HG03064 (cell line): Measurements from ENCODE around the gene TXNDC2.
"Not testable (repeated sequence)": the region's sequence is repeated elsewhere in the genome, so short reads cannot be mapped to it uniquely, and the experiment has no call there.

ENCODE experiments used
- ATAC-seq: cut with Tn5 transposase; IDR thresholded peaks from one replicate; pipeline ENCODE4 v1.9.1; 2021; ENCODE audit warnings: low read depth; ENCODE audit not compliant: unreplicated experiment

Gene TXNDC2

DNA sequence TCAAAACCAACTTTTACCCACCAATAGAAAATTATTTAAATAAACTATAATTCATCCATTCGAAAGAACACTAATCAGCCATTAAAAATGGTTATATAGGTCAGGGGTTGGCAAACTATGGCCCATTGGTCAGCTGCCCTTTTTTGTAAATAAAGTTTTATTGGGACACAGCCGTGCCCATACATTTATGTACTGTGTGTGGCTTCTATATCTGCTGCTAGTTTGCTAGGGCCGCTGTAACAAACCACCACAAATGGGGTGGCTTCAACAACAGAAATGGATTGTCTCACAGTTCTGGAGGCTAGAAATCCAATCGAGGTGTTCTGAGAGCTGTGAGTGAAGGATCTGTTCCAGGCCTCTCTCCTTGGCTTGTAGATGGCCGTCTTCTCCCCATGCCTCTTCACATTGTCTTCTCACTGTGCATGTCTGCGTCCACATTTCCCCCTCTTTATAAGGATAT is 7.0 kb upstream of the TXNDC2 start:
- ATAC-seq, result no peak

DNA sequence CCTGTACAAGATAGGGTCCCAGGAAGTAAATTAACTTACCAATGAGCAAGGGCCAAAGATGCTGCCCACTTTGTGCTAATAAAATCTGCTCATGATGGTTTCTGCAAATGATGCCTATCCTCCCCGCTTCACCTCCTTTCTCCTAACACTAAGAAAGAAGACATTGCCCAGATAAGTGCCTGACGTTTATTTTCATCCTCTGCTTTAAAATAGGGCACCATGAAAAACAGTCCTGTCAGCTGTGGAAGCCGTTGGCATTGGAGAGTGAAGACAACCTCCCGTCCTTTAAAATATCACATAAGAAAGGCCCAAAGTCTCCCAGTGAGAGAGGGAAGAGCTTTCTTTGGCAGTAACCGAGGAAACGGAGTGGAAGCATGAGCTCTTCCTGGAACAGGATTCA is 1.7 kb upstream of the TXNDC2 start:
- ATAC-seq, result no peak

DNA sequence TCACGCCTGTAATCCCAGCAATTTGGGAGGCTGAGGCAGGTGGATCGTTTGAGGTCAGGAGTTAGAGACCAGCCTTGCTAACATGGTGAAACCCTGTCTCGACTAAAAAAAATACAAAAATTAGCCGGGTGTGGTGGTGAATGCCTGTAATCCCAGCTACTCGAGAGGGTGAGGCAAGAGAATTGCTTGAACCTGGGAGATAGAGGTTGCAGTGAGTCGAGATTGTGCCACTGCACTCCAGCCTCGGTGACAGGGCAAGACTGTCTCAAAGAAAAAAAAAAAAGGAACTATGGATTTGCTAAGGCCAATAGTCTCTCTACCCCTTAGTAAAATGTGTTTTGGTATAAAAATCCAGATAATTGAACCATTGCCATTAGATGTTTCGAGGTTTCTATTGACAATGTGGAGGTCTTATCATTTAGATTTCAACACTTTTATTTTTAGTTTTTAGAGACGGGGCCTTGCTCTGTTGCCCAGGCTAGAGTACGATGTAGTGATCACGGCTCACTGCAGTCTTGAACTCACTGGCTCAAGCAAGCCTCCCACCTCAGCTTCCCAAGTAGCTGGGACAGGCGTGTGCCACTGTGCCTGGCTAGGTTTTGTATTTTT is 1.1 kb upstream of the TXNDC2 start:
- no peak for ATAC-seq

DNA sequence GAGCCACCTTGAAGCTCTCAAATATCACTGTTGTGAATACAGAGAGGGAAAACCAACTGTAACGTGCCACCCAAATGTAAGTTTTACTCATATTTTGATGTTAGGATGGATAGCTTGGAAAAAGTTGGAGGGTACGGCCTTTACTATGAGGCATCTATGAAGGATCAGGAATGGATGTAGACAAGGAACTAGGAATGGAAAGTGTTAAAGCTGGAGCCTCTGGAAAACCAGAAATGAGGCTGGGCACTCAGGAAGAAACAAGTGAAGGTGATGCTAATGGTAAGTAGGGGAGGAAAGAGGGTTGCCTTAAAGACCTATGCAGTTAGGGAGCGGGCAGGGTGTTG is 204 bp downstream of the TXNDC2 start:
- no peak for ATAC-seq

DNA sequence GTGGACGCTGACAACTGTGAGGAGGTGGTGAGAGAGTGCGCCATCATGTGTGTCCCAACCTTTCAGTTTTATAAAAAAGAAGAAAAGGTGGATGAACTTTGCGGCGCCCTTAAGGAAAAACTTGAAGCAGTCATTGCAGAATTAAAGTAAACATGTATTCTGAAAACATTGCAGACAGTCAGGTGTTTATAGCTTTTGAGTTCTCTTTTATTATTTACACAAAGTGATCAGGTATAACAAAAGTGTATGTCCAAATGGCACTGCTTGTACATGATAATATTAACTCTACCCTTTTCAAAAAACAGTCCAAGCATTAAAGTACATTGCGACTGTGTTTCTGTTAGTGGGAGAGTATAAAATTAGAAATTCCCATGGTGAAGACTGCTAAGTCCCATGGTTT is 2.2 kb downstream of the TXNDC2 start:
- ATAC-seq, result no peak

DNA sequence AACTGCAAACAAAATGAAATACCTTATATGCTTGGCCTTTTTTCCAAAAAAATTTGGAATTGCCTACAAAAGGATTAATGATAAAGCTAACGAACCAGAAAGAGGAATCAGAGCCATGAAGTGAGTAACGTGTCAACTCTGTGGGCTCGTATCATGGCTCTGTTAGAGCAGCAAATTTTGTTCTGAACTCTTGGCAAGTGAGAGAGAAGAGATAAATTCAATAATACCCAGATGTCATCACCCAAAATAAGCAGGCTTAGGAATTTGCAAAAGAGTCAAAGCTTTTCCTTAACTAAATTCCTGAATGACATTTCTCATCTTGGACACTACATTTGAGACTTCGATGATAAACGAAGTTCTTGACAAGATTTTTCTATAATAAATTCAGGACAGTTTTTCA is 4.4 kb downstream of the TXNDC2 start:
- ATAC-seq, result no peak

DNA sequence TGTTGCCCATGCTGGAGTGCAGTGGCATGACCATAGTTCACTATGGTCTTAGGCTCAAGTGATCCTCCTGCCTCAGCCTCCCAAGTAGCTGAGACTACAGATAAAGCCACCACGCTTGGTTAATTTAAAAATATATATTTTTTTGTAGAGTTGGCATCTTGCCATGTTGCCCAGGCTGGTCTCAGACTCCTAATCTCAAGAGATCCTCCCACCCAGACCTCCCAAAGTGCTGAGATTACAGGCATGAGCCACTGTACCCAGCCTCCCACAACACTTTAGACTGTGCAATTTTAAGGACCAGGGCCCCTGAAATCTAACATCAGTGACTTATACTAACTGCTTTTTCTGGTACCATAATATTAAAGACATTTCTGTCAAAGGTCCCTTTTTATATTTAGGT is 5.2 kb downstream of the TXNDC2 start:
- ATAC-seq, result no peak

DNA sequence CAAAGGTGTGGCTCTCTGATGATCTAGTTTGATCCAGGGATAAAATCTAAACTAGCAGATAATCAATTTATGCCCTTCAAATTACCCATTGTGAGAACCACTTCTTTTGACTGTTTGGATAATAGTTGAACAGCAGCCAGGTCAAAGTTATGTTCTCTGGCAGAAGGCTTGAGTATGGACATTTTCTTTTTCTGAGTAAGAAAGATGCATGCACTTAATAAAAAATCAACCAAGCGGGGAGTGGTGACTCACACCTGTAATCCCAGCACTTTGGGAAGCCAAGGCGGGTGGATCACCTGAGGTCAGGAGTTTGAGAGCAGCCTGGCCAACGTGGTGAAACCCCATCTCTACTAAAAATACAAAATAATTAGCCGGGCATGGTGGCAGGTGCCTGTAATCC is 5.7 kb downstream of the TXNDC2 start:
- ATAC-seq, result not testable (repeated sequence)

DNA sequence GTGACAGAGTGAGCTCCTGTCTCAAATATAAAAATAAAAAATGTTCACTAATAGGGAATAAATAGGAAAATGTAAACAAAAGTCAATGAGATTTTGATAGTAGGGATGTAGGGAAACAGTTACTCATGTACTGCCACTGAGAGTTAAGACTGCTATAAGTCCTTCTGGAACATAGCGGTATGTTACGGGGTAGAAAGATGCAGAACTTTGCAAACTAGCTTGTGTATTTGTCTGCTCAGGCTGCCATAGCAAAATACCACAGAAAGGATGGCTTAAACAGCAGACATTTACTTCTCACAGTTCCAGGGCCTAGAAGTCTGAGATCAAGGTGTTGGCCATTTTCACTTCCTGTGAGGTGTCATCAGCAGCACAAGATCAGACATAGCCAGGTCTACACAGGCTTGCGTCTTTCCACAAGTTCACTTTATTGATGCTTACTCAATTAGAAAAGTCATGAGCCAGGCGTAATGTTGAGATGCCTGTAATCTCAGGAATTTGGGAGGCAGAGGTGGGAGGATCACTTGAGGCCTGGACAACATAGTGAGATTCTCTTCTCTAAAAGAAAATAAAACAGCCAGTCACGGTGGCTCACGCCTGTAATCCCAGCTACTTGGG is 8.8 kb downstream of the TXNDC2 start:
- ATAC-seq, result no peak

DNA sequence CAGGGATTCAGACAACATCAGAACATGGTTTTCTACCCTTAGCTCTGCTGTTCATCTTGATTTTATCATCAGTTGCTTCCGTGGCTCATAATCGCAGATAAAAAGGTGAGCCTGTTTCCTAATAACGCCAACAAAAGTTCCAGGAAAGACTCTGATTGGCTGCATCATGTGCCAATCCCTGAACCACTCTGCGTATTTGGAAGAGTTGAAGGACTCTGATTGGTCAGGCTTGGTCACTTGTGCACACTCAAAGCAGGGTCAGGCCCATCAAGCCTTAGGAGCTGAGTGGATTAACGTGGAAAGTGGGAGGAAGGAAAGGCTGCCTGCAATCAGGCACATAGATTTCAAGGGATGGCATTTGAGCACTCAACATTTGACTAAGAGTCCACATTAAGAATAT is 11.4 kb downstream of the TXNDC2 start:
- no peak for ATAC-seq

DNA sequence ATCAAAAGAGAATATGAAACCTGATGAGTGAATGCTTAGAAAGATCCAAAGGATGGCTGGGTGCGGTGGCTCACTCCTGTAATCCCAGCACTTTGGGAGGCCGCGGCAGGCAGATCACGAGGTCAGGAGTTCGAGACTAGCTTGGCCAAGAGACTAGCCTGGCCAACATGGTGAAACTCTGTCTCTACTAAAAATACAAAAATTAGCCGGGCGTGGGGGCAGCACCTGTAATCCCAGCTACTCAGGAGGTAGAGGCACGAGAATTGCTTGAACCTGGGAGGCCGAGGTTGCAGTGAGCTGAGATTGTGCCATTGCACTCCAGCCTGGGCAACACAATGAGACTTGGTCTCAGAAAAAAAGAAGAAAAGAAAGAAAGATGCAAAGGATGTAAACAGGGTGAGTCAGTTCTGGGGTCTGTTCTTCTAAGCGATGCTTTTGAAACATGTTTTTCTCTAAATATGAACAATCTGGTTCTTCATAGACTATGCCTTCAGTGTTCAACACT is 12.1 kb downstream of the TXNDC2 start:
- ATAC-seq, result not testable (repeated sequence)

DNA sequence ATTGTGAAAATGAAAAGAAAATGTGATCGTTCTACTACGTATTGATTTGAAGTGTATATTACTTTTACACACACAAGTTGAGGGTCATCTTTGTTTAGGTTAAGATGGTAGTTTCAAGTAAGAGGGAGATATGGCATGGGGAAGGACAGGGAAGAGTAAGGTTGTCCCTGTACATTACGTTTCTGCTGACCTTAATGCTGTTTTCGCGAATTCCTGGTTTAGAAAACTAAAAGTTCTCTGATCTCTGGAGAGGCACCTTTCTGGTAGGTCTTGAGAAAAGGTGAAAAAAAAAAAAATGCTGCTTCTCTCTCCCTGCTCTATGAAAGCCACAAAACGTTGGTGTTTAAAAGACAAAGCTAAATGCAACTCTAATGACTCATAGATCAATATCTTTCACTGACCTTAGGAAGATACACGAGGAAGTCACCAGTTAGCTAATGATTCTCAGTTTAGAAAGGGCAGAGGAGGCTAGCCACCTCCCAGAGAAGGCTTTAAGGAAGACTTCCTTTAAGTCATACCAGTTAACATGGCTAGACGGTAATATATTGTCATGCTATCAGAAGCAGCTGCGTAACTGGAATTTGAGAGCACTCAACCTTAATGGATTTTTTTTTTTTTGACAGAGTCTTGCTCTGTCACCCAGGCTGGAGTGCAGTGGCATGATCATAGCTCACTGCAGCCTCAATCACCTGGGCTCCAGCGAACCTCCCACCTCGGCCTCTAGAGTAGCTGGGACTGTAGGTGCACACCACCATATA is 13.2 kb downstream of the TXNDC2 start:
- ATAC-seq, result no peak

DNA sequence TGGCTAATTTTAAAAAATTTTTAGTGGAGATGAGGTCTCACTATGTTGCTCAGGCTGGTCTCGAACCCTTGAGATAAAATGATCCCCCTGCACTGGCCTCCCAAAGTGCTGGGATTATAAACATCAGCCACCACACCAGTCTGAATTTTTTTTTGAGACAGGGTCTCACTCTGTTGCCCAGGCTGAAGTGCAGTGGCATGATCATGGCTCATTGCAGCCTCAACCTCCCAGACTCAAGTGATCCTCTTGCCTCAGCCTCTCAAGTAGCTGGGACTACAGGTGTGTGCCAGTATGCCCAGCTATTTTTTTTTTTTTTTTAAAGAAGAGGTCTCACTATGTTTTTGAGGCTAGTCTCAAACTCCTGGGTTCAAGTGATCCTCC is 13.8 kb downstream of the TXNDC2 start:
- ATAC-seq, result not testable (repeated sequence)

DNA sequence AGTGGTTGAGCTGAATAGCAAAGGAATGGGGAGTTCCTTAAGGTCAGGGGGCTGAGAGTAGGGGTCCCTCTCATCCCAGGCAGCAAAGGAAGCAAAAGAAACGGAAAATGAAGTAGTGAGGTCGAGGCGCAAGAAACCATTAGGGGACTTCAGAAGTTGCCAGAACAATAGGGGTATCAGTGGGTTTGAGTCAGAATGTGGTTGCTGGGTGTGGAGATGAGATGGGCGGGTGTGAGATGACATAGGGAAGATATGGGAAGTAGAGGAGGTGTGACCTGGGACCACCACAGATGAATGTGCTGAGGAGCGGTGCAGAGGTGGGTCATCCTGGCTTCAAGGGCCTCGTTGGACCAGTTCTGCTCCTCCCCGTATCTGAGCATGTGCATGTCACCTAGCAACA is 14.9 kb downstream of the TXNDC2 start:
- no peak for ATAC-seq

DNA sequence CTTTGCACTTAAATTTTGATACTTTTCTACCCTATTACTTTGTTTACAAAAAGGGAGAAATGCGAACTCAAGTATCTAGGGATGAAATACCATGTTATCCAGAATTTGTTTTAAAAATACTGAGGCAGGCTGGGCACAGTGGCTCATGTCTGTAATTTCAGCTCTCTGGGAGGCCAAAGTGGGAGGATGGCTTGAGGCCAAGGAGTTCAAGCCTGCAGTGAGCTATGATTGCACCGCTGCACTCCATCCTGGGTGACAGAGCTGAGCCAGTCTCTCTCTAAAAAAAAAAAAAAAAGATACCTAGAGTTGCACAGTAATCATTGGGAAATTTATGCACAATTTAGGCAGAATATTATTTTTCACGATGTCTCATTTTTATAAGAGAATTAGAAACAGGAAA is 15.6 kb downstream of the TXNDC2 start:
- no peak for ATAC-seq

DNA sequence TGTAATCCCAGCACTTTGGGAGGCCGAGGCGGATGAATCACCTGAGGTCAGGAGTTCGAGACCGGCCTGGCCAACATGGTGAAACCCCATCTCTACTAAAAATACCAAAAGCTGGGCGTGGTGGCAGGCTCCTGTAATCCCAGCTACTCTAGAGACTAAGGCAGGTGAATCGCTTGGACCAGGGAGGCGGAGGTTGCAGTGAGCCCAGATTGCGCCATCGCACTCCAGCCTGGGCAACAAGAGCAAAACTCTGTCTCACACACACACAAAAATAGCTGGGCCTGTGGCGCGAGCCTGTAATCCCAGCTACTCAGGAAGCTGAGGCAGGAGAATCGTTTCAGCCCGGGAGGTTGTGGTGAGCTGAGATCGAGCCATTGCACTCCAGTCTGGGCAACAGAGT is 16.5 kb downstream of the TXNDC2 start:
- not testable (repeated sequence) for ATAC-seq

DNA sequence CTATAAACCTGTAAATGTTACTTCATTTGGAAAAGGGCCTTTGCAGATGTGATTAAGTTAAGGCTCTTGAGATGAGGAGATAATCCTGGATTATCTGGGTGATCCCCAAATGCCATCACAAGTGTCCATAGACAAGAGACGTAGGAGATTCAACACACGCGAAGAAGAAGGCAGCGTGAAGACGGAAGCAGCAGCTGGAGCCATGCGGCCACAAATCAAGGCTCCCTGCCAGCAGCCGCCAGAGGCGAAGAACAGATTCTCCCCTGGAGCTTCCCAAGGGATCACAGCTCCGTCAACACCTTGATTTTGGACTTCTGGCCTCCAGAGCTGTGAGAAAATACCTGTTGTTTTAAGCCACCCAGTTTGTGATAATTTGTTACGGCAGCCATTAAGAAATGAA is 17.1 kb downstream of the TXNDC2 start:
- no peak for ATAC-seq

DNA sequence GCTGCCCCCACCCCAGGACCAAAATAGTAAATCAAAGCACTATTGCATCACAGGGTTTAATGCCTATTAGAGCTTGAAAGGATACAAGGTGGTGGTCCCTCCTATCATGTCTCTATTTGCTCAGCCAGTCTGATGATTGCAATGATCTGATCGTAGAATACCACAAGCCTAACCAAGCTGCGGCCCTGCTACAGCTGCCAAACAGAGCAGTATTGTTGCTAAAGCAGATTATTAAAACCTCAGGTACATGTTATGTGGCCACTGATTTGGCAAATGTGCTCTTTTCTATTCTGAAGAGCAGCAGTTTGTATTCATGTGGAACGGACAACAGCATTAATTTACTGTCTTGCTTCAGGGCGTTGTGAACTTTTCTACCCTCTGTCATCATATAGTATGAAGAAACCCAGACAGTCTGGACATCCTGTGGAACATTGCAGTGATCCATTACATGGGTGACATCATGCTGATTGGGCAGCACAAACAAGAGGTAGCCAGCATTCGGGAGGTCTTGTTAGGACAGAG is 19.7 kb downstream of the TXNDC2 start:
- no peak for ATAC-seq

DNA sequence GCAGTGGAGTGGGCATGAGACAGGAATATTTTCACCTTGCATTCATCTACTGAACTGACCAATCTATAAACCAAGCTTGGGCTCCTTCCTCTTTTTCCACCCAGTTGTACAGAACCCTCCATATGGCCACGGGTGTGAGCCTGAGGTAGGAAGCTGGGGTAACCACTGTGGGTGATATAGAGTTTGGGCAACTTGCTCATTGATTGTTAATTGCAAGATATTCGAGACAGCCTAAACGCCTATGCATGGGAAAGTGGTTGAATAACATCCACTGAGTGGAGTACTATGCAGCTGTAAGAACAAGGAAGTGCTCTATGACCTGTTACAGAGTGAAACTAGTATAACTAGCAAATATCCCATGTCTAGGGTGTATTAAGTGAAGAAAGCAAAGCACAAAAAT is 20.7 kb downstream of the TXNDC2 start:
- no peak for ATAC-seq

DNA sequence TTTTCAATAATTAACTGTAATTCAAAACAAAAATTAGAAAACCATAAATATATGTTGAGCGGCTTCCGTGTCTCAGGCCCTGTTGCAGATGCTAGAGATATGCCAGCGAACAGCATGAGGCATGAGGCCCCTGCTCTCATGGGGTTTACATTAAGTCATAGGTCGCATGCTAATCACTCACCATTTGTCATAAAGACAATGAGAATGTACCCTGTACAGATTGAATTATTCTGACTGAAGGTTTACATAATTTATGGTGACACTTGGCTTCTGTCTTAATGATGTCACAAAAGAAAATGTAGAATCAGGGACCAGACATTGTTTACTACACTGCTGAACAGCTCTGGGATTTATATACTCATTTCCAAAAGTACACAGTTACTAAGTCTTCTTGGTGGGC is 22.1 kb downstream of the TXNDC2 start:
- ATAC-seq, result no peak

DNA sequence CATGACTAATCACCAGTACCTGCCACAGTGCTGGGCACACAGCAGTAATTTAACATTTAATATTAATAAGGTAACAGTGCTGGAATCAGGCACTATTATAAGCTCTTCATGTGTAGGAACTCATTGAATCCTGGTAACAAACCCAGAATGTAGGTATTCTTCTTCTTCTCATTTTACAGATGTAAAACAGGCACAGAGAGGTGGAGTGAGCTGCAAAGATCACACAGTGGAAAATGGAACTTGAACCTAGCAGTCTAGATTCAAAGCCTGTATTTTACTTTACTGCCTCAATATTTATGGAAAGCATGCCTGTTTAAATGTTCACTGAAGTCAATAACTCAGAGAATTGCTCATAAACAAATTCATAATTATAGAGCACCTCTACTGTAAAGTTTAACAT is 24.3 kb downstream of the TXNDC2 start:
- ATAC-seq, result no peak

DNA sequence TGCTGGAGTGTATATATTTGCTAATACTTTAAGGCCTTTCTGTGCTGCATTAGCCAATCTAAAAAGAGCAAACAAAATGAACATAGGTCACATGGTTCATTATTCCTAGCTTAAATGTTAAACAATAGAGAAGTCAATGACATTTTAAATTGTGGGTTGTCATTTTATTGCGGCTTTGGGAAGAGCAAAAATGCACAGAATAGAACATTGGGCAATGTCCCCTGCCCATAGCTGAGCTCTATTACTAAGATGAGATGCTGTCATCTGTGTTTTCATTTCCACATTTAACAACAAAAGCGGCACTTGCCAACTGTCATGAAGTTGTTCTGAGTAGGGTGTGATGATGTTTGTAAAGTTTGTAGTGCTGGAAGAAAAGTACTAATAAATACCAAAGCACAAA is 24.9 kb downstream of the TXNDC2 start:
- ATAC-seq, result no peak
